ENCODE measurements around the gene UTP3.

The UTP3 gene

DNA sequence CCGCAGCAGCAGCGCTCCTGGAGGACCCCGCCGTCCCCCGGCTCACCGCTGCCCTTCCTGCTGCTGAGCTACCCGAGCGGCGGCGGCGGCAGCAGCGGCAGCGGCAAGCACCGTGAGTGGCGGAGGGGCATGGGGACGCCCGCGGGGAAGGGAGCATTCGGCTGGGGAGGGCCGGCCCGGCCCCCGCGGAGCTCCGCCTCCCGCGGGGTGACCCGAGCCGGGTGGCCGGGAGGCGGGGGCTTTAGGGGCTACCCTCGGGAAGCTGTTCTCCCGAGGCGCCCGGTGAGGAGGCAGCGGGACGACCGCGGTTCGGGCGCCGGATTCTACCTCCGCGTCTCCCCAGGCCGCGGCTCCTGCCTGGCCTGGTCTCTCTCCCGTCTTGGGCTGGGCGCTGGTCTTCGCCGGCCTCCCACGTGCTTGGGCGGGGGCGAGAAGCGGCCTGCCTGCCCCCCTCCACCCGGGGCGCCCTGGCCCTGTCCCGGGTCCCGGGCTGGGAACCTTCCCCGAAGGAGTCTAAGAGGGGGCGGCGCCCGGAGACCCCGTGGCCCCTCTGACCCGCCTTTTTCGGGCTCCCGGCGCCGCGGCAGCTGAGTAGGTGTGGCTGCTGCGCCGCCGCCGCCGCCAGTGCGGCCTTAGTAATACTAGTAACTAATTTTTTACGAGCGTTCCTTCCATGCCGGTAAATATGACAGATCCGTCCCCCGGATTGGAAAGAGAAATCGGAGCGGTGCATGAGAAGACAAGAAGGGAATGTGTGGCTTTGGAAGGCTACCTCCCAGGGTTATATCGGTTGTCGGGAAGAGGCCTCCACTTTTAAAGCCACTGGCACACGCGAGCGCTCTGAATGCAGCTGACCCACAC, 17.1 kb downstream of the UTP3 start:
- TF ChIP-seq, protein P1, sequence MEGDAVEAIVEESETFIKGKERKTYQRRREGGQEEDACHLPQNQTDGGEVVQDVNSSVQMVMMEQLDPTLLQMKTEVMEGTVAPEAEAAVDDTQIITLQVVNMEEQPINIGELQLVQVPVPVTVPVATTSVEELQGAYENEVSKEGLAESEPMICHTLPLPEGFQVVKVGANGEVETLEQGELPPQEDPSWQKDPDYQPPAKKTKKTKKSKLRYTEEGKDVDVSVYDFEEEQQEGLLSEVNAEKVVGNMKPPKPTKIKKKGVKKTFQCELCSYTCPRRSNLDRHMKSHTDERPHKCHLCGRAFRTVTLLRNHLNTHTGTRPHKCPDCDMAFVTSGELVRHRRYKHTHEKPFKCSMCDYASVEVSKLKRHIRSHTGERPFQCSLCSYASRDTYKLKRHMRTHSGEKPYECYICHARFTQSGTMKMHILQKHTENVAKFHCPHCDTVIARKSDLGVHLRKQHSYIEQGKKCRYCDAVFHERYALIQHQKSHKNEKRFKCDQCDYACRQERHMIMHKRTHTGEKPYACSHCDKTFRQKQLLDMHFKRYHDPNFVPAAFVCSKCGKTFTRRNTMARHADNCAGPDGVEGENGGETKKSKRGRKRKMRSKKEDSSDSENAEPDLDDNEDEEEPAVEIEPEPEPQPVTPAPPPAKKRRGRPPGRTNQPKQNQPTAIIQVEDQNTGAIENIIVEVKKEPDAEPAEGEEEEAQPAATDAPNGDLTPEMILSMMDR (IDR thresholded peaks at IDR 0.05; ENCODE audit: low read depth, low read length), result no peak
- no peak for DNase-seq (ENCODE audit: extremely low read depth, low read depth)

DNA sequence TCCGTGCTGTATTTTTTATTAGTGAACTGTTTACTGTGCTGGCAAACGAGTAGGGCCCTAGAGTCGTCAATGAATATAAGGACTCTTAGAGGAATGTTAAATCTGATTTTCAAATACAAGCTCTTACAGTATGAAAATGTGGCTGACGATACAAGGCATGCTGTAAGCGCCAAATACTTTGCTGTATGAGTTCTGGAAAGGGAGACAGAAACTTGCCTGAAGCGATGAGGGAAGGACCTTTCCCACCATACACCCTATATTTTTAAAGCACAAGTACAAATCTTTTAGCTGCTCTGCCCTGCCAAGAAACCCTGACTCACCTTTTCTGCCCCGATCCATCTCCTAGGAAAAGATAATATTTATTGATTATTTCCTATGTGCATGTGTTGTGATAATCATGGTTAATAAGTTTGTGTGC, 17.7 kb downstream of the UTP3 start:
- no peak for DNase-seq (ENCODE audit: extremely low read depth, low read depth)
- TF ChIP-seq, protein P1 (IDR thresholded peaks at IDR 0.05; ENCODE audit: low read depth, low read length), result no peak

DNA sequence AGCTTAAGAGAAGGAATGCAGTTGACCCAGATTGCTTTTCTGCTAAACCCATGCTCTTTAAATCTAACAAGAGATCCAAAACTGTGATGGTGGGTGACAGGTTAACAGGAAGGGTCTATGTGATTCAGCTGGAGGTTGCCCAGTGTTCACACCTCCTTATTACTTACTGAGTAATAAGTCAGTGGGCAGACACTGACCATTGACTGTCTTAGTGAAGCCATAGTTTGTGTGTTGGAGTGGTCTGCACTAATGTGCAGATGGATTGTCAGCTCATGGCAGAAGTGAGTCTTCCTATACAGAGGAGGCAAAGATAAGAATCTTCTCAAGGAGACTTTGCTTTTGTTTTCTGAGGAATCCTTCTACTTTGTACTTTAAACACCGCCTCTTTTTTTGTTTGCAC, 18.2 kb downstream of the UTP3 start:
- no peak for DNase-seq (ENCODE audit: extremely low read depth, low read depth)
- TF ChIP-seq, protein P1 (IDR thresholded peaks at IDR 0.05; ENCODE audit: low read depth, low read length), result no peak

DNA sequence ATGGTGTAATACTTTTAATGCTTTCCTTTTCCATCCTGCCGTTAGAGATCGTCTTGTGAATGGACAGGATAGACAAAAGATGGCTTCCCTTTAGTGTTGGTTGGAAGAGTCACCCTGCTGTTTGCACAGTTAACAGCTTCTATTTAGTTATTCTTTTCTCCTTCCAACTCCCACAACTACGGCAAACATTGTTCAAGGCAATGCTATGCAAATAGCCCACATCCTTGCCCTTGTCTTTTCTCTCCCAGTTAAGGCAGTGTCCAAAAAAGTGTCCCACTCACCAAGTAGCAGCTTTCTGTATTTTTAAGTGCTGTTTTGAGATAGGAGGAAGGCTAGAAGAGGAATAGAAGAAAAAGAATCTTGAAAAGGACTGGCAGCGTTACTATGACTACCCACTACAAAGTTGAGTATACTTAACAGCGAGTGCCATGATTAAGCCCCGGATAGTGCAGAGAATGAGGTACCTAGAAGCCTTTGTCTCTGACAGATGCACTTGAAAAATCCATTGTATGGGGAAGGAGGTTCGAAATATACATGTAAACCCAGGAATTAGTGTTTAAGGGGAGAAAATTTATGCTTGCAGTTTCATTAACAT, 21.4 kb downstream of the UTP3 start:
- DNase-seq (ENCODE audit: extremely low read depth, low read depth), result no peak
- TF ChIP-seq, protein P1 (IDR thresholded peaks at IDR 0.05; ENCODE audit: low read depth, low read length), result no peak

DNA sequence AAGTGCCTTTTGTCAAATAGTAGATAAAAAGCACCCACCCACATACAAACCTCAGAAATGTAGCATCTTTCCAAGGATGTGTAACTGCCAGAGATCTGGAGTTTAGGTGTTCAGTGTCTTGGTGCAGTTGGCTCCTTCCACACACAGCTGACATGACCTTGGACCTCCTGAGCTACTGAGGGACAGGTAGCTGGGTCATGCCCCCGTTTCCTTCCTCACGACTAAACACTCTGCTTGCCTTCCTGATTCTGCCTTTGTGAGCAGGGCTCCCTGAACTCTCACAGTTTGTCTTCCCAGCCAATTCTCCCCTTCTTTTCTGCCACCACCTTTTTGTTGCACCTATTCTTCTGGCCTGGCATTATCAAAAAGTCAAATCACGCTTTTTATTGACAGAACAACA, 23.3 kb downstream of the UTP3 start:
- TF ChIP-seq, protein P1 (IDR thresholded peaks at IDR 0.05; ENCODE audit: low read depth, low read length), result no peak
- no peak for DNase-seq (ENCODE audit: extremely low read depth, low read depth)

DNA sequence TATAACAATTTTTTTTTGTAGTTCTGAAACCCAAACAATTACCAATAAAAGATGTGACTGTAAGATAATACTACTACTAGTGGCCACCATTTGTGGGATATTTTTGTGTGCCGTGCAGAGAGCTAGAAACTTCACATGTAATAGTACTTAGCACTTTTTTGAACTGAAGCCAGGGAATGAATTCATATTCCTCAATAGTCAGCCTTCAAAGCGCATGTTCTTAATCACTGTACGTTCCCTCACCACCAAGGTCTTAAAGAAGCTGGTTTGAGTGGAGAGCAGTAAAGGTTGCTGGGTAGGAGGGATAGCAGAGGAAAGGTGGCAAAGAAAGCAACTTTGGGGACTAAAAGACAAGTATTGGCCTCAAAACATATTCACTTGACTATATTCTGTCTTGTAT, 23.8 kb downstream of the UTP3 start:
- DNase-seq (ENCODE audit: extremely low read depth, low read depth), result no peak
- TF ChIP-seq, protein P1 (IDR thresholded peaks at IDR 0.05; ENCODE audit: low read depth, low read length), result no peak

All from AG09319 (cell line).